IMR-90 (cell line): Measurements from ENCODE around the gene RHOD. TPM values are rescaled to one million over a fixed set of nuclear protein-coding genes. Genes with fewer than 3 reads are reported as not detected.

Experiments
- ATAC-seq: fragments of 200-7000 bp; cut with Tn5 transposase; 2 replicates; pipeline ENCODE4 v1.9.1; 2020; ENCODE audit warnings: low read depth, mild to moderate bottlenecking, moderate library complexity
- BruUV-seq: library from RNA; stranded (reverse); fragments of 400-500 nt; replicated peaks from 2 replicates; lab custom pipeline; 2021; lab: Mats Ljungman, UMichigan
- CTCF ChIA-PET: fragments of 300-600 bp; formaldehyde crosslinking; extraction: SDS; loops from one replicate; lab custom pipeline; 2021; ENCODE audit warnings: antibody characterized with exemption; lab: Yijun Ruan, JAX
- POLR2A ChIA-PET: fragments of 300-600 bp; sonication (Branson Sonifier 250); formaldehyde crosslinking; loops from one replicate; lab custom pipeline; 2022; ENCODE audit warnings: antibody characterized with exemption; ENCODE audit not compliant: unreplicated experiment; lab: Charles Lee
- DNase-seq: peaks from one replicate; pipeline ENCODE4 v3.0.0; 2013
- H2AFZ ChIP-seq: replicated peaks from 2 replicates; pipeline ENCODE3; 2013; ENCODE audit warnings: low read length, mild to moderate bottlenecking; ENCODE audit not compliant: poor library complexity
- H2AK5ac ChIP-seq: 2 replicates; pipeline ENCODE4 v1.6.1; 2013; ENCODE audit warnings: low read depth, low read length, inconsistent platforms
- H2AK9ac ChIP-seq: replicated peaks from 2 replicates; pipeline ENCODE3; 2013; ENCODE audit warnings: mild to moderate bottlenecking, low read depth, low read length, moderate library complexity; ENCODE audit not compliant: poor library complexity
- H2BK120ac ChIP-seq: 2 replicates; pipeline ENCODE4 v1.6.1; 2013; ENCODE audit warnings: low read depth, low read length, inconsistent platforms
- H2BK15ac ChIP-seq: 3 replicates; pipeline ENCODE4 v1.6.1; 2013; ENCODE audit warnings: low read depth, low read length, inconsistent platforms
- H2BK20ac ChIP-seq: 2 replicates; pipeline ENCODE4 v1.6.1; 2013; ENCODE audit warnings: low read depth, mild to moderate bottlenecking, inconsistent platforms, low read length, moderate library complexity
- H2BK5ac ChIP-seq: 2 replicates; pipeline ENCODE4 v1.6.1; 2013; ENCODE audit warnings: mild to moderate bottlenecking, low read depth, low read length, inconsistent platforms; ENCODE audit not compliant: poor library complexity, severe bottlenecking
- H3K14ac ChIP-seq: replicated peaks from 2 replicates; pipeline ENCODE4 v1.6.1; 2013; ENCODE audit warnings: low read depth, low read length, inconsistent platforms
- H3K18ac ChIP-seq: 2 replicates; pipeline ENCODE4 v1.6.1; 2013; ENCODE audit warnings: low read depth, low read length, control low read depth
- H3K23ac ChIP-seq: 2 replicates; pipeline ENCODE4 v1.6.1; 2013; ENCODE audit warnings: low read depth, low read length, inconsistent platforms
- H3K27ac ChIP-seq: 2 replicates; pipeline ENCODE4 v1.5.1; 2013; ENCODE audit warnings: mild to moderate bottlenecking, control low read depth, low read length; ENCODE audit not compliant: insufficient read depth
- H3K27me3 ChIP-seq: 2 replicates; pipeline ENCODE4 v1.6.1; 2013; ENCODE audit warnings: low read length; ENCODE audit not compliant: control insufficient read depth, insufficient read depth
- H3K36me3 ChIP-seq: 2 replicates; pipeline ENCODE4 v1.6.1; 2013; ENCODE audit warnings: low read length, mixed read lengths; ENCODE audit not compliant: control insufficient read depth, insufficient read depth
- H3K4ac ChIP-seq: 2 replicates; pipeline ENCODE4 v1.6.1; 2013; ENCODE audit warnings: low read depth, low read length, inconsistent platforms
- H3K4me1 ChIP-seq: 2 replicates; pipeline ENCODE4 v1.6.1; 2013; ENCODE audit warnings: low read length, mixed read lengths; ENCODE audit not compliant: control insufficient read depth, insufficient read depth
- H3K4me2 ChIP-seq: 2 replicates; pipeline ENCODE4 v1.6.1; 2013; ENCODE audit warnings: low read depth, mild to moderate bottlenecking, control low read depth, low read length, moderate library complexity
- H3K4me3 ChIP-seq: 2 replicates; pipeline ENCODE4 v1.5.1; 2013; ENCODE audit warnings: low read depth, mild to moderate bottlenecking, control low read depth, low read length, moderate library complexity; ENCODE audit not compliant: insufficient read depth
- H3K56ac ChIP-seq: 2 replicates; pipeline ENCODE4 v1.6.1; 2013; ENCODE audit warnings: low read length, inconsistent platforms; ENCODE audit not compliant: insufficient read depth; ENCODE audit errors: extremely low read depth
- H3K79me1 ChIP-seq, 2 experiments: 2 replicates each; pipeline ENCODE4 v1.6.1; 2013; ENCODE audit warnings: low read length in 2 of 2, inconsistent platforms in 1 of 2, low read depth in 1 of 2
- H3K9ac ChIP-seq: 2 replicates; pipeline ENCODE4 v1.6.1; 2013; ENCODE audit warnings: low read depth, low read length, control low read depth
- H3K9me1 ChIP-seq: 2 replicates; pipeline ENCODE4 v1.6.1; 2013; ENCODE audit warnings: low read length, inconsistent platforms; ENCODE audit not compliant: insufficient read depth
- H3K9me3 ChIP-seq: 2 replicates; pipeline ENCODE4 v1.6.1; 2013; ENCODE audit warnings: low read length; ENCODE audit not compliant: control insufficient read depth, insufficient read depth
- H4K20me1 ChIP-seq: 2 replicates; pipeline ENCODE4 v1.6.1; 2013; ENCODE audit warnings: low read length, inconsistent platforms; ENCODE audit not compliant: insufficient read depth
- H4K5ac ChIP-seq: 2 replicates; pipeline ENCODE4 v1.6.1; 2013; ENCODE audit warnings: mild to moderate bottlenecking, low read depth, low read length, control low read depth
- H4K8ac ChIP-seq, 2 experiments: 2 replicates each; pipeline ENCODE4 v1.6.1; 2013; ENCODE audit warnings: low read depth in 2 of 2, low read length in 2 of 2, control low read depth in 1 of 2, inconsistent platforms in 1 of 2
- H4K91ac ChIP-seq: 2 replicates; pipeline ENCODE4 v1.6.1; 2013; ENCODE audit warnings: low read depth, low read length, inconsistent platforms; ENCODE audit not compliant: insufficient read depth
- BHLHE40 ChIP-seq: fragments of 150-350 bp; IDR thresholded peaks from 2 replicates; pipeline ENCODE4 v1.6.1; 2016; ENCODE audit warnings: mild to moderate bottlenecking, low read depth, low read length
- CHD1 ChIP-seq: IDR thresholded peaks from 2 replicates; pipeline ENCODE4 v1.6.1; 2012; ENCODE audit warnings: low read depth, low read length, improper control_type of control experiment
- ELK1 ChIP-seq: fragments of 150-350 bp; IDR thresholded peaks from 2 replicates; pipeline ENCODE4 v1.6.1; 2016; ENCODE audit warnings: low read depth, mild to moderate bottlenecking, low read length, moderate library complexity, borderline replicate concordance
- FOS ChIP-seq: fragments of 150-350 bp; IDR thresholded peaks from 2 replicates; pipeline ENCODE4 v1.6.1; 2016; ENCODE audit warnings: low read depth, low read length
- MAFK ChIP-seq: IDR thresholded peaks from 2 replicates; pipeline ENCODE4 v1.6.1; 2012; ENCODE audit warnings: low read depth, low read length, improper control_type of control experiment
- MAZ ChIP-seq: IDR thresholded peaks from 2 replicates; pipeline ENCODE4 v1.6.1; 2012; ENCODE audit warnings: low read depth, mild to moderate bottlenecking, low read length, improper control_type of control experiment, moderate library complexity, borderline replicate concordance
- MXI1 ChIP-seq: IDR thresholded peaks from 2 replicates; pipeline ENCODE4 v1.6.1; 2012; ENCODE audit warnings: low read depth, mild to moderate bottlenecking, low read length, moderate library complexity, borderline replicate concordance
- NFE2L2 ChIP-seq: fragments of 150-350 bp; IDR thresholded peaks from 2 replicates; pipeline ENCODE4 v1.6.1; 2016; ENCODE audit warnings: low read depth, mild to moderate bottlenecking, low read length
- POLR2A ChIP-seq: IDR thresholded peaks from 2 replicates; pipeline ENCODE4 v1.6.1; 2012; ENCODE audit warnings: mild to moderate bottlenecking, low read depth, low read length
- RAD21 ChIP-seq: IDR thresholded peaks from 2 replicates; pipeline ENCODE4 v1.6.1; 2012; ENCODE audit warnings: low read length, improper control_type of control experiment
- USF2 ChIP-seq: fragments of 150-350 bp; IDR thresholded peaks from 2 replicates; pipeline ENCODE4 v1.6.1; 2017; ENCODE audit warnings: mild to moderate bottlenecking, antibody characterized with exemption, low read length, low read depth
- WGBS, 2 experiments: methylation state at CpG; one replicate each; pipeline versions ENCODE4 v1.1.5 to v1.1.7; 2013; ENCODE audit warnings: missing lambda C conversion rate in 2 of 2; ENCODE audit not compliant: insufficient read length in 1 of 2; ENCODE audit errors: extremely low coverage in 2 of 2; 5-methylcytosine and 5-hydroxymethylcytosine counted together
- dilution Hi-C: fragments of 300-500 bp; cut with HindIII; formaldehyde crosslinking; loops from one replicate; pipeline ENCODE4 v1.14.3; 2018; ENCODE audit warnings: low sequenced_read_pairs; ENCODE audit not compliant: unreplicated experiment
- in situ Hi-C: fragments of 300-500 bp; cut with MboI; formaldehyde crosslinking; loops from 3 replicates; pipeline ENCODE4 v1.14.3; 2019; ENCODE audit warnings: low sequenced_read_pairs, inconsistent platforms, mixed read lengths
- intact Hi-C: fragments of 100-400 bp; cut with micrococcal nuclease; formaldehyde crosslinking; loops from 2 replicates; pipeline ENCODE4 v1.10.0; 2022
- polyA plus RNA-seq, 3 experiments: library from polyadenylated mRNA; depleted of rRNA; stranded (reverse); fragments of >200 nt; gene quantifications; 2 replicates each; pipeline ENCODE4 v1.2.3, GENCODE V29; 2012; ENCODE audit warnings: low replicate concordance in 1 of 3
- total RNA-seq: library from RNA; depleted of rRNA; stranded (reverse); fragments of >200 nt; gene quantifications from 2 replicates; pipeline ENCODE4 v1.2.3, GENCODE V29; 2012

RHOD gene
- total and polyA plus RNA-seq, 2 of the 4 experiments (the other 2 are of a cell fraction) = 4.7 to 10.9 TPM

- H4K20me1 ChIP-seq = no peaks in the 10 kb centered on the region
- dilution Hi-C loops (no loop called here), intact Hi-C loops (no loop called here), in situ Hi-C loops (no loop called here)
- H2BK20ac ChIP-seq = no peak overlapping the region
- H3K36me3 ChIP-seq = no peaks in the 10 kb centered on the region
- no TSS peak for BruUV-seq
- H2AK5ac ChIP-seq = peak overlapping the region; percentile 43; the same call in 1 of the 2 replicates
- H3K56ac ChIP-seq = no peak overlapping the region
- no peak overlapping the region for H2BK5ac ChIP-seq
- no peaks in the 10 kb centered on the region for H3K9me1 ChIP-seq
- ChIA-PET CTCF (no interaction called here), POLR2A (no interaction called here)
- H2BK120ac ChIP-seq = no peak overlapping the region
- H3K4ac ChIP-seq = no peak overlapping the region
- no peaks in the 10 kb centered on the region for H3K79me1 ChIP-seq
- H4K8ac ChIP-seq = no peak overlapping the region
- no peak overlapping the region; the same call in 2 of the 3 replicates for H2BK15ac ChIP-seq
- H3K4me1 ChIP-seq = peaks cover 9% of the 10 kb centered on the region; the same call in 1 of the 2 replicates
- no peak overlapping the region for H3K23ac ChIP-seq
- H3K4me2 ChIP-seq = no peak overlapping the region
- no peak overlapping the region for H4K91ac ChIP-seq
- H3K14ac ChIP-seq = no peak overlapping the region
- no peak overlapping the region for H3K27ac ChIP-seq
- TF ChIP-seq MAZ = no peak
- TF ChIP-seq USF2 = no peak
- no peak for TF ChIP-seq POLR2A
- TF ChIP-seq NFE2L2 = no peak
- TF ChIP-seq CHD1 = no peak
- TF ChIP-seq MXI1 = no peak
- no peak for TF ChIP-seq BHLHE40
- no peak for TF ChIP-seq ELK1
- TF ChIP-seq MAFK = no peak
- no peak for TF ChIP-seq FOS
- no peak for TF ChIP-seq RAD21
- no peaks in the 10 kb centered on the region for H3K9me3 ChIP-seq
- no peak overlapping the region for H4K5ac ChIP-seq
- ATAC-seq = no peak
- no peak overlapping the region for H3K18ac ChIP-seq
- H3K27me3 ChIP-seq = peaks cover 13% of the 10 kb centered on the region
- H3K9ac ChIP-seq = no peak overlapping the region
- no peak for DNase-seq
- WGBS, 2 experiments = 52% methylated on average over 2 of the region's 5 CpGs; no CpG with 5 or more reads in 1 of the 2 experiments
- no peak overlapping the region for H2AFZ ChIP-seq
- H2AK9ac ChIP-seq = no peak overlapping the region
- no peak overlapping the region for H3K4me3 ChIP-seq
Measured at GRCh38 chr11:67024410-67024809, 32.2 kb upstream of the RHOD start.
